OCI-LY1 (cell line): ENCODE measurements around the gene COL20A1.

ENCODE experiments used
- EZH2 ChIP-seq: fragments of 200-600 bp; sonication (generic), shearing (Covaris generic); IDR thresholded peaks from 2 replicates; pipeline ENCODE4 v1.8.0; 2017; ENCODE audit warnings: borderline replicate concordance, mixed run types, mild to moderate bottlenecking, antibody characterized with exemption, low read length, moderate library complexity, mixed read lengths
- TF ChIP-seq, protein P1 (sequence below): fragments of 200-600 bp; sonication (generic), shearing (Covaris generic); IDR thresholded peaks from 2 replicates; pipeline ENCODE4 v1.5.1; 2017; ENCODE audit warnings: mild to moderate bottlenecking, antibody characterized with exemption, low read length, moderate library complexity, mixed read lengths

- no peak for TF ChIP-seq EZH2
- TF ChIP-seq, protein P1, sequence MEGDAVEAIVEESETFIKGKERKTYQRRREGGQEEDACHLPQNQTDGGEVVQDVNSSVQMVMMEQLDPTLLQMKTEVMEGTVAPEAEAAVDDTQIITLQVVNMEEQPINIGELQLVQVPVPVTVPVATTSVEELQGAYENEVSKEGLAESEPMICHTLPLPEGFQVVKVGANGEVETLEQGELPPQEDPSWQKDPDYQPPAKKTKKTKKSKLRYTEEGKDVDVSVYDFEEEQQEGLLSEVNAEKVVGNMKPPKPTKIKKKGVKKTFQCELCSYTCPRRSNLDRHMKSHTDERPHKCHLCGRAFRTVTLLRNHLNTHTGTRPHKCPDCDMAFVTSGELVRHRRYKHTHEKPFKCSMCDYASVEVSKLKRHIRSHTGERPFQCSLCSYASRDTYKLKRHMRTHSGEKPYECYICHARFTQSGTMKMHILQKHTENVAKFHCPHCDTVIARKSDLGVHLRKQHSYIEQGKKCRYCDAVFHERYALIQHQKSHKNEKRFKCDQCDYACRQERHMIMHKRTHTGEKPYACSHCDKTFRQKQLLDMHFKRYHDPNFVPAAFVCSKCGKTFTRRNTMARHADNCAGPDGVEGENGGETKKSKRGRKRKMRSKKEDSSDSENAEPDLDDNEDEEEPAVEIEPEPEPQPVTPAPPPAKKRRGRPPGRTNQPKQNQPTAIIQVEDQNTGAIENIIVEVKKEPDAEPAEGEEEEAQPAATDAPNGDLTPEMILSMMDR: no peak
Observed at GRCh38 chr20:63333241-63333836, 40.4 kb downstream of the COL20A1 start.
